HCT116 (cell line): ENCODE data around the gene KLF11. TPM values are rescaled to one million over a fixed set of nuclear protein-coding genes. Genes with fewer than 3 reads are reported as not detected.

Experiments used
- ATAC-seq: fragments of 200-7000 bp; cut with Tn5 transposase; 2 replicates; pipeline ENCODE4 v1.9.1; 2020; ENCODE audit warnings: mild to moderate bottlenecking, moderate library complexity
- BruUV-seq: library from RNA; stranded (reverse); fragments of 400-500 nt; replicated peaks from 2 replicates; lab custom pipeline; 2021; lab: Mats Ljungman, UMichigan
- CTCF ChIA-PET: fragments of 300-600 bp; sonication (Branson Sonifier 250); formaldehyde crosslinking; loops from one replicate; lab custom pipeline; 2021; ENCODE audit warnings: antibody characterized with exemption; lab: Charles Lee
- POLR2A ChIA-PET: fragments of 300-600, 350-600 bp; sonication (Branson Sonifier 250); formaldehyde crosslinking; loops from one replicate; lab custom pipeline; 2021; ENCODE audit warnings: antibody characterized with exemption; lab: Charles Lee
- RAD21 ChIA-PET, 2 experiments: fragments of 300-600 bp; sonication (Branson Sonifier 250); formaldehyde crosslinking; loops; one replicate each; lab custom pipeline; 2023; ENCODE audit warnings: low total read pairs in 2 of 2; ENCODE audit not compliant: uncharacterized antibody in 2 of 2, unreplicated experiment in 2 of 2, low non-redundant PET in 1 of 2; lab: Charles Lee
- DNase-seq: peaks from one replicate; pipeline ENCODE4 v3.0.0-alpha.2; 2010; ENCODE audit warnings: low read depth, low spot score
- H2AFZ ChIP-seq: fragments of 200-600 bp; shearing (Covaris generic), sonication (generic); 2 replicates; pipeline ENCODE4 v1.6.1; 2017; ENCODE audit warnings: low read depth, mixed run types, mixed read lengths, antibody characterized with exemption, low read length; ENCODE audit not compliant: poor library complexity, severe bottlenecking
- H3K27ac ChIP-seq: 2 replicates; pipeline ENCODE4 v1.5.1; 2012; ENCODE audit warnings: low read depth, low read length
- H3K27me3 ChIP-seq: fragments of 200-600 bp; sonication (generic); 2 replicates; pipeline ENCODE4 v1.6.1; 2016; ENCODE audit warnings: mixed run types, low read length, mixed read lengths; ENCODE audit not compliant: insufficient read depth
- H3K36me3 ChIP-seq, 2 experiments: fragments of 200-500 bp in 1 of 2; fragments of 200-600 bp in 1 of 2; sonication (Bioruptor generic) in 1 of 2; sonication (generic) in 1 of 2; 2 replicates each; pipeline versions ENCODE4 v1.5.1 to v1.6.1; 2014 to 2016; ENCODE audit warnings: low read length in 2 of 2, inconsistent platforms in 1 of 2, mixed read lengths in 1 of 2, mixed run types in 1 of 2; ENCODE audit not compliant: insufficient read depth in 2 of 2, control insufficient read depth in 1 of 2
- H3K4me1 ChIP-seq, 2 experiments: fragments of 200-600 bp in 1 of 2; sonication (generic) in 1 of 2; 2 replicates each; pipeline versions ENCODE4 v1.5.1 to v1.6.1; 2012 to 2017; ENCODE audit warnings: low read length in 2 of 2, inconsistent platforms in 1 of 2, mild to moderate bottlenecking in 1 of 2, mixed read lengths in 1 of 2, mixed run types in 1 of 2, moderate library complexity in 1 of 2; ENCODE audit not compliant: insufficient read depth in 2 of 2, control insufficient read depth in 1 of 2
- H3K4me2 ChIP-seq: fragments of 200-600 bp; sonication (generic); 2 replicates; pipeline ENCODE4 v1.6.1; 2017; ENCODE audit warnings: mixed run types, low read length, mixed read lengths
- H3K4me3 ChIP-seq, 2 experiments: fragments of 200-600 bp in 1 of 2; sonication (generic) in 1 of 2; replicated peaks in 1 of 2; 2 replicates each; pipeline ENCODE4 v1.5.1; 2011 to 2016; ENCODE audit warnings: low read length in 2 of 2, control low read depth in 1 of 2, low read depth in 1 of 2, mild to moderate bottlenecking in 1 of 2, mixed read lengths in 1 of 2, mixed run types in 1 of 2
- H3K79me2 ChIP-seq: fragments of 200-600 bp; sonication (generic); 2 replicates; pipeline ENCODE4 v1.6.1; 2017; ENCODE audit warnings: mild to moderate bottlenecking, mixed run types, low read length, moderate library complexity, mixed read lengths; ENCODE audit not compliant: insufficient read depth
- H3K9ac ChIP-seq: fragments of 200-600 bp; sonication (generic); 2 replicates; pipeline ENCODE4 v1.6.1; 2016; ENCODE audit warnings: low read length, mixed read lengths
- H3K9me2 ChIP-seq: fragments of 200-600 bp; sonication (generic), shearing (Covaris generic); 2 replicates; pipeline ENCODE4 v1.6.1; 2017; ENCODE audit warnings: mixed run types, mild to moderate bottlenecking, moderate library complexity; ENCODE audit not compliant: insufficient read depth
- H3K9me3 ChIP-seq, 2 experiments: fragments of 200-500 bp in 1 of 2; fragments of 200-600 bp in 1 of 2; sonication (Bioruptor generic) in 1 of 2; sonication (generic) in 1 of 2; 2 replicates each; pipeline ENCODE4 v1.6.1; 2014 to 2017; ENCODE audit warnings: low read length in 2 of 2, mixed read lengths in 2 of 2, inconsistent platforms in 1 of 2, low read depth in 1 of 2, mild to moderate bottlenecking in 1 of 2, mixed run types in 1 of 2, moderate library complexity in 1 of 2; ENCODE audit not compliant: control insufficient read depth in 1 of 2, insufficient read depth in 1 of 2
- H4K20me1 ChIP-seq: fragments of 200-600 bp; sonication (generic), shearing (Covaris generic); 2 replicates; pipeline ENCODE4 v1.6.1; 2017; ENCODE audit warnings: mixed run types, mild to moderate bottlenecking, moderate library complexity; ENCODE audit not compliant: insufficient read depth
- CBX3 ChIP-seq: IDR thresholded peaks from 2 replicates; pipeline ENCODE4 v1.6.1; 2012; ENCODE audit warnings: low read depth
- EGR1 ChIP-seq: IDR thresholded peaks from 2 replicates; pipeline ENCODE4 v1.6.1; 2012; ENCODE audit warnings: low read depth
- EZH2 ChIP-seq: fragments of 200-600 bp; sonication (generic); IDR thresholded peaks from 2 replicates; pipeline ENCODE4 v1.6.1; 2017; ENCODE audit warnings: antibody characterized with exemption, mixed run types
- MAX ChIP-seq: IDR thresholded peaks from 2 replicates; pipeline ENCODE4 v1.6.1; 2012
- SIN3A ChIP-seq: IDR thresholded peaks from 2 replicates; pipeline ENCODE4 v1.6.1; 2012; ENCODE audit warnings: low read depth
- SP1 ChIP-seq: IDR thresholded peaks from 2 replicates; pipeline ENCODE4 v1.6.1; 2012; ENCODE audit warnings: low read depth
- ZFX ChIP-seq: fragments of 450-650 bp; IDR thresholded peaks from 2 replicates; pipeline ENCODE4 v1.6.1; 2017
- ZNF274 ChIP-seq: fragments of 200-500 bp; sonication (Bioruptor generic); IDR thresholded peaks from 2 replicates; pipeline ENCODE4 v1.6.1; 2014; ENCODE audit warnings: mild to moderate bottlenecking, low read depth, low read length, inconsistent platforms
- intact Hi-C: fragments of 100-400 bp; cut with micrococcal nuclease; formaldehyde crosslinking; loops from 2 replicates; pipeline ENCODE4 v1.10.0; 2022
- total RNA-seq: library from RNA; stranded (reverse); gene quantifications from one replicate; pipeline ENCODE4 v1.2.1, GENCODE V29; 2021; ENCODE audit not compliant: unreplicated experiment

Gene KLF11
- total RNA-seq, 1 experiment from 2014 or later, result 9.0 TPM

- Histone ChIP-seq H2AFZ (no peak overlapping the region), H3K9ac (no peak overlapping the region), H3K4me3 (peak overlapping the region; percentile 6 to 30; a peak in 1 of 4 replicates), H3K27ac (peak overlapping the region; percentile 82), H3K9me3 (peaks cover 4 to 8% of the 10 kb centered on the region in 2 experiments; a peak in 1 of 4 replicates), H3K27me3 (no peaks in the 10 kb centered on the region), H3K4me2 (peak overlapping the region; percentile 56)
- CTCF ChIA-PET, result interaction anchor here (0.6 to 1.7 kb wide), 5 partner anchors 8 to 274 kb away, joined by 3 to 5 read pairs (median 4); no protein-coding TSS in a partner anchor
- POLR2A ChIA-PET, result interaction anchor here (1.0 kb wide), 1 partner anchor 15 kb away, joined by 3 read pairs; no protein-coding TSS in a partner anchor
- intact Hi-C loops, result loop anchor here (10.0 kb wide), 1 partner anchor 489 kb away; the partner anchor contains the start of gene ADAM17
- DNase-seq, result peak; percentile 75
- no peak for TF ChIP-seq EZH2
- no peak for TF ChIP-seq ZNF274
- TF ChIP-seq EGR1, result no peak; the same call in none of the 2 replicates
- peak; percentile 61 for TF ChIP-seq SP1
- TF ChIP-seq CBX3, result peak; percentile 84
- TF ChIP-seq SIN3A, result no peak
- peak; percentile 99 for TF ChIP-seq MAX
- peak; percentile 24; the same call in 1 of the 2 replicates for TF ChIP-seq ZFX
- TF ChIP-seq, all 23 proteins: peak for 4
- Histone ChIP-seq H3K4me1 (peaks cover 3 to 15% of the 10 kb centered on the region in 2 experiments; a peak in 1 of 4 replicates), H3K36me3 (peaks cover 0 to 4% of the 10 kb centered on the region in 2 experiments; a peak in 1 of 4 replicates), H3K9me2 (no peaks in the 10 kb centered on the region), H4K20me1 (no peaks in the 10 kb centered on the region), H3K79me2 (no peaks in the 10 kb centered on the region)
- no TSS peak for BruUV-seq
- RAD21 ChIA-PET, result no interaction called here
- peak; percentile 75 for ATAC-seq
These were observed 704 bp downstream of the KLF11 start for GRCh38 chr2:10043906-10044601.
